CD4-positive, alpha-beta T cell (primary cell): ENCODE data around the gene RUSF1. TPM values are rescaled to one million over a fixed set of nuclear protein-coding genes. Genes with fewer than 3 reads are reported as not detected.

Experiments
- ATAC-seq: fragments of 200-7000 bp; cut with Tn5 transposase; one replicate; pipeline ENCODE4 v1.10.0; 2022; ENCODE audit warnings: mild to moderate bottlenecking; ENCODE audit not compliant: poor library complexity
- CTCF ChIA-PET: fragments of 350-600 bp; sonication (Branson Sonifier 250); formaldehyde crosslinking; loops from one replicate; lab custom pipeline; 2021; ENCODE audit warnings: antibody characterized with exemption, inconsistent platforms; lab: Charles Lee
- POLR2A ChIA-PET: fragments of 350-600 bp; sonication (Branson Sonifier 250); formaldehyde crosslinking; loops from one replicate; lab custom pipeline; 2021; ENCODE audit warnings: antibody characterized with exemption, inconsistent platforms; lab: Charles Lee
- DNase-seq, 14 experiments: peaks; one replicate each; pipeline ENCODE4 v3.0.0-alpha.2; 2013 to 2020; ENCODE audit warnings: mixed read lengths in 2 of 14
- H3K27ac ChIP-seq, 2 donors: one replicate each; pipeline versions ENCODE4 v1.5.1 to v1.7.0; 2013; ENCODE audit warnings: low read length in 2 of 2, low read depth in 1 of 2, mild to moderate bottlenecking in 1 of 2
- H3K27me3 ChIP-seq, 2 experiments: 1 replicate in 1 of 2; 2 replicates in 1 of 2; pipeline versions ENCODE4 v1.6.1 to v1.7.0; 2013; ENCODE audit warnings: low read length in 2 of 2, control low read depth in 1 of 2, mild to moderate bottlenecking in 1 of 2, moderate library complexity in 1 of 2; ENCODE audit not compliant: insufficient read depth in 2 of 2, control insufficient read depth in 1 of 2
- H3K36me3 ChIP-seq: one replicate; pipeline ENCODE4 v1.6.1; 2013; ENCODE audit warnings: low read length, control low read depth; ENCODE audit not compliant: insufficient read depth
- H3K4me1 ChIP-seq: one replicate; pipeline ENCODE4 v1.6.1; 2013; ENCODE audit warnings: low read length, control low read depth; ENCODE audit not compliant: insufficient read depth
- H3K4me3 ChIP-seq: one replicate; pipeline ENCODE4 v1.5.1; 2013; ENCODE audit warnings: mild to moderate bottlenecking, low read length, moderate library complexity
- H3K9me3 ChIP-seq, 2 experiments: 1 replicate in 1 of 2; 2 replicates in 1 of 2; pipeline versions ENCODE4 v1.6.1 to v1.7.0; 2013; ENCODE audit warnings: low read length in 2 of 2, mild to moderate bottlenecking in 2 of 2, control low read depth in 1 of 2, moderate library complexity in 1 of 2; ENCODE audit not compliant: control insufficient read depth in 1 of 2, insufficient read depth in 1 of 2
- H3K27ac Mint-ChIP-seq: one replicate; pipeline ENCODE4 v1.8.0; 2020; ENCODE audit warnings: mixed read lengths
- H3K27me3 Mint-ChIP-seq: one replicate; pipeline ENCODE4 v1.8.0; 2021; ENCODE audit warnings: mixed read lengths
- H3K36me3 Mint-ChIP-seq: one replicate; pipeline ENCODE4 v1.8.0; 2021; ENCODE audit warnings: low read depth, mixed read lengths
- H3K4me1 Mint-ChIP-seq: one replicate; pipeline ENCODE4 v1.8.0; 2021; ENCODE audit warnings: low read depth, mixed read lengths
- H3K4me3 Mint-ChIP-seq: one replicate; pipeline ENCODE4 v1.8.0; 2020; ENCODE audit warnings: mild to moderate bottlenecking, mixed read lengths
- H3K9me3 Mint-ChIP-seq: one replicate; pipeline ENCODE4 v1.8.0; 2020; ENCODE audit warnings: mixed read lengths
- intact Hi-C, 2 experiments: fragments of 100-400 bp; cut with DNase I in 1 of 2; cut with micrococcal nuclease in 1 of 2; formaldehyde crosslinking; loops; one replicate each; pipeline versions ENCODE4 v1.15.1 to v1.9.0; 2023 to 2025; cut with DNase I, micrococcal nuclease
- total RNA-seq, 174 experiments: library from RNA in 2 of 174; stranded (reverse) in 2 of 174; gene quantifications; one replicate each; pipeline ENCODE4 v1.2.3 and lab custom pipeline; 2021 to 2026
- TF ChIP-seq, protein P1 (sequence below): fragments of 200-600 bp; IDR thresholded peaks from one replicate; pipeline ENCODE4 v1.8.0; 2022; ENCODE audit warnings: antibody characterized with exemption, mild to moderate bottlenecking

RUSF1 gene
- total RNA-seq, 2 experiments from 2014 or later, result 69.2 to 73.2 TPM

DNA sequence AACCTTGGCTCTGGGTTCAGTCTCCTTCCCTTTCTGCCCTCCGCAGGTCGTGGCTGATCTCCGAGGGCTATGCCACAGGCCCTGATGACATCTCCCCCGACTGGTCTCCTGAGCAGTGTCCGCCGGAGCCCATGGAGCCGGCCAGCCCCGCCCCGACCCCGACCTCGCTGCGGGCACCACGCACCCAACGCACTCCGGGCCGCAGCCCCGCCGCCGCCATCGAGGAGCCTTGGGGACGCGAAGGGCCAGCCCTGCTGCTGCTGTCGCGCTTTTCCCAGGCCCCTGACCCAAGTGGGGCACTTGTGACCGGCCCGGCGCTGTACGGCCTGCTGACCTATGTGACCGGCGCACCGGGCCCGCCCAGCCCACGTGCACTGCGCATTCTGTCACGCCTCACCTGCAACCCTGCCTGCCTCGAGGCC lies 43.8 kb downstream of the RUSF1 start:
- ATAC-seq, result no peak
- intact Hi-C loops, result no loop called here
- CTCF ChIA-PET, result no interaction called here
- no peaks in the 10 kb centered on the region for H3K27me3 Mint-ChIP-seq
- H3K27ac Mint-ChIP-seq, result no peak overlapping the region
- no peak for DNase-seq
- no peak overlapping the region for H3K4me3 Mint-ChIP-seq
- TF ChIP-seq, protein P1, sequence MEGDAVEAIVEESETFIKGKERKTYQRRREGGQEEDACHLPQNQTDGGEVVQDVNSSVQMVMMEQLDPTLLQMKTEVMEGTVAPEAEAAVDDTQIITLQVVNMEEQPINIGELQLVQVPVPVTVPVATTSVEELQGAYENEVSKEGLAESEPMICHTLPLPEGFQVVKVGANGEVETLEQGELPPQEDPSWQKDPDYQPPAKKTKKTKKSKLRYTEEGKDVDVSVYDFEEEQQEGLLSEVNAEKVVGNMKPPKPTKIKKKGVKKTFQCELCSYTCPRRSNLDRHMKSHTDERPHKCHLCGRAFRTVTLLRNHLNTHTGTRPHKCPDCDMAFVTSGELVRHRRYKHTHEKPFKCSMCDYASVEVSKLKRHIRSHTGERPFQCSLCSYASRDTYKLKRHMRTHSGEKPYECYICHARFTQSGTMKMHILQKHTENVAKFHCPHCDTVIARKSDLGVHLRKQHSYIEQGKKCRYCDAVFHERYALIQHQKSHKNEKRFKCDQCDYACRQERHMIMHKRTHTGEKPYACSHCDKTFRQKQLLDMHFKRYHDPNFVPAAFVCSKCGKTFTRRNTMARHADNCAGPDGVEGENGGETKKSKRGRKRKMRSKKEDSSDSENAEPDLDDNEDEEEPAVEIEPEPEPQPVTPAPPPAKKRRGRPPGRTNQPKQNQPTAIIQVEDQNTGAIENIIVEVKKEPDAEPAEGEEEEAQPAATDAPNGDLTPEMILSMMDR, result no peak
- POLR2A ChIA-PET, result no interaction called here
- H3K36me3 Mint-ChIP-seq, result peaks cover 42% of the 10 kb centered on the region
- H3K4me1 ChIP-seq, result peaks cover 38% of the 10 kb centered on the region
- no peak overlapping the region for H3K27ac ChIP-seq
- H3K27me3 ChIP-seq, result no peaks in the 10 kb centered on the region
- H3K36me3 ChIP-seq, result peaks cover 30% of the 10 kb centered on the region
- no peaks in the 10 kb centered on the region for H3K9me3 ChIP-seq
- H3K4me3 ChIP-seq, result no peak overlapping the region
- H3K4me1 Mint-ChIP-seq, result peaks cover 18% of the 10 kb centered on the region
- H3K9me3 Mint-ChIP-seq, result no peaks in the 10 kb centered on the region

GRCh38 chr16:31461921-31462804 lies 46.0 kb downstream of the RUSF1 start:
- H3K27ac Mint-ChIP-seq, result no peak overlapping the region
- H3K27ac ChIP-seq, result no peak overlapping the region
- peaks cover 29% of the 10 kb centered on the region for H3K4me1 Mint-ChIP-seq
- H3K27me3 ChIP-seq, result no peaks in the 10 kb centered on the region
- H3K4me1 ChIP-seq, result peaks cover 45% of the 10 kb centered on the region
- no peak overlapping the region for H3K4me3 ChIP-seq
- H3K9me3 Mint-ChIP-seq, result no peaks in the 10 kb centered on the region
- ATAC-seq (no peak), DNase-seq (peak in 1 of 14 experiments; percentile 38)
- ChIA-PET POLR2A (no interaction called here), CTCF (no interaction called here)
- H3K27me3 Mint-ChIP-seq, result no peaks in the 10 kb centered on the region
- peaks cover 0 to 4% of the 10 kb centered on the region in 2 experiments for H3K9me3 ChIP-seq
- peaks cover 30% of the 10 kb centered on the region for H3K36me3 ChIP-seq
- peaks cover 45% of the 10 kb centered on the region for H3K36me3 Mint-ChIP-seq
- TF ChIP-seq, protein P1, result no peak
- no peak overlapping the region for H3K4me3 Mint-ChIP-seq
- intact Hi-C loops, result no loop called here

- intact Hi-C loops, result no loop called here
- ATAC-seq, result no peak
- H3K9me3 ChIP-seq, result peaks cover 0 to 6% of the 10 kb centered on the region in 2 experiments
- Mint-ChIP-seq H3K36me3 (peaks cover 38% of the 10 kb centered on the region), H3K4me3 (no peak overlapping the region), H3K27me3 (no peaks in the 10 kb centered on the region), H3K27ac (peak overlapping the region; percentile 98), H3K9me3 (no peaks in the 10 kb centered on the region), H3K4me1 (peaks cover 36% of the 10 kb centered on the region)
- H3K27ac ChIP-seq, result no peak overlapping the region
- peaks cover 25% of the 10 kb centered on the region for H3K36me3 ChIP-seq
- ChIA-PET POLR2A (interaction anchor here (0.7 to 4.4 kb wide), 16 partner anchors 10 to 412 kb away, joined by 3 to 69 read pairs (median 8); partner anchors contain the start of genes FUS, KAT8, RUSF1 and TGFB1I1), CTCF (interaction anchor here (0.6 to 6.2 kb wide), 14 partner anchors 14 to 456 kb away, joined by 3 to 27 read pairs (median 4); partner anchors contain the start of genes RUSF1 and ZNF843)
- peak in 1 of 14 experiments; percentile 17 for DNase-seq
- TF ChIP-seq, protein P1, result no peak
- H3K4me1 ChIP-seq, result peaks cover 45% of the 10 kb centered on the region
- H3K27me3 ChIP-seq, result no peaks in the 10 kb centered on the region
- no peak overlapping the region for H3K4me3 ChIP-seq
Observed at GRCh38 chr16:31461201-31461920, 46.8 kb downstream of the RUSF1 start.
